GM12864 (cell line): ENCODE measurements around the gene ULK4.
A peak's percentile ranks its signal among the peaks of the same experiment; 100 is the strongest.
"Not testable (repeated sequence)": the region's sequence is repeated elsewhere in the genome, so short reads cannot be mapped to it uniquely, and the experiment has no call there.

ENCODE experiments used
- DNase-seq: peaks from one replicate; pipeline ENCODE4 v3.0.0-alpha.2; 2011; ENCODE audit warnings: low read depth
- H3K4me3 ChIP-seq: 2 replicates; pipeline ENCODE4 v1.5.1; 2011; ENCODE audit warnings: mild to moderate bottlenecking, low read depth, low read length, control low read depth
- CTCF ChIP-seq: IDR thresholded peaks from 2 replicates; pipeline ENCODE4 v1.5.1; 2011; ENCODE audit warnings: low read depth, mild to moderate bottlenecking, moderate library complexity, low read length, control low read depth, inconsistent platforms; ENCODE audit errors: missing control alignments

Gene ULK4

GRCh38 chr3:41867533-41867932 is 94.4 kb downstream of the ULK4 start:
- no peak for TF ChIP-seq CTCF
- DNase-seq, result no peak
- H3K4me3 ChIP-seq, result no peak overlapping the region

- no peak overlapping the region for H3K4me3 ChIP-seq
- TF ChIP-seq CTCF, result no peak
- no peak for DNase-seq
These were observed 95.6 kb downstream of the ULK4 start for GRCh38 chr3:41866298-41866697.

GRCh38 chr3:41863024-41863423 is 98.9 kb downstream of the ULK4 start:
- H3K4me3 ChIP-seq, result no peak overlapping the region
- TF ChIP-seq CTCF, result peak; percentile 36
- no peak for DNase-seq

- not testable (repeated sequence) for H3K4me3 ChIP-seq, DNase-seq
These were observed 101.4 kb downstream of the ULK4 start for GRCh38 chr3:41860489-41860888.

GRCh38 chr3:41854956-41855355 is 106.9 kb downstream of the ULK4 start:
- H3K4me3 ChIP-seq, result no peak overlapping the region
- no peak for DNase-seq
- TF ChIP-seq CTCF, result no peak

GRCh38 chr3:41853540-41854196 is 108.2 kb downstream of the ULK4 start:
- DNase-seq, result no peak
- no peak for TF ChIP-seq CTCF
- no peak overlapping the region for H3K4me3 ChIP-seq

GRCh38 chr3:41848753-41849574 is 112.9 kb downstream of the ULK4 start:
- DNase-seq, result no peak
- TF ChIP-seq CTCF, result no peak
- H3K4me3 ChIP-seq, result no peak overlapping the region
